ENCODE measurements around the gene ZDHHC5.

DNA sequence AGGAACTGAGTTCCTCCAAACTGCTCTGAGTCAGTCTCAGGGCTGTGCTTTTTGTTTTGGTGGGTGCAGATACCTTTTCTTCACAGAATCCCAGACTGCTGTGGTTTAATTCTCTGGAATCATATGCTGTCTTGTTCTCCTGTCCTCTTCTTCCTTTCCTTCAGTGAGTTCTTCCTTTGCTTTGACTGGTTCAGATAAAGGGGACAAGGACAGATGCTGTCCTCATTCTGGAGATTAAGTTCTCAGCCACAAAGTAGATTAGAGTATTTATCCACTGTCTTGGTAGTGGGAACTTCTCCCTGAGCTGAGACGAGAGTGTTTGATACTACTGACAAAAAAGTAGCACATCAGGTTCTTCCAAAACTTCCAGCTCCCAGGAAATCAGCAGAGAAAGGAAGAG lies 13.3 kb downstream of the ZDHHC5 start:
- TF ChIP-seq EZH2 (IDR thresholded peaks at IDR 0.05; ENCODE audit: low read length), result no peak
- TF ChIP-seq, protein P1, sequence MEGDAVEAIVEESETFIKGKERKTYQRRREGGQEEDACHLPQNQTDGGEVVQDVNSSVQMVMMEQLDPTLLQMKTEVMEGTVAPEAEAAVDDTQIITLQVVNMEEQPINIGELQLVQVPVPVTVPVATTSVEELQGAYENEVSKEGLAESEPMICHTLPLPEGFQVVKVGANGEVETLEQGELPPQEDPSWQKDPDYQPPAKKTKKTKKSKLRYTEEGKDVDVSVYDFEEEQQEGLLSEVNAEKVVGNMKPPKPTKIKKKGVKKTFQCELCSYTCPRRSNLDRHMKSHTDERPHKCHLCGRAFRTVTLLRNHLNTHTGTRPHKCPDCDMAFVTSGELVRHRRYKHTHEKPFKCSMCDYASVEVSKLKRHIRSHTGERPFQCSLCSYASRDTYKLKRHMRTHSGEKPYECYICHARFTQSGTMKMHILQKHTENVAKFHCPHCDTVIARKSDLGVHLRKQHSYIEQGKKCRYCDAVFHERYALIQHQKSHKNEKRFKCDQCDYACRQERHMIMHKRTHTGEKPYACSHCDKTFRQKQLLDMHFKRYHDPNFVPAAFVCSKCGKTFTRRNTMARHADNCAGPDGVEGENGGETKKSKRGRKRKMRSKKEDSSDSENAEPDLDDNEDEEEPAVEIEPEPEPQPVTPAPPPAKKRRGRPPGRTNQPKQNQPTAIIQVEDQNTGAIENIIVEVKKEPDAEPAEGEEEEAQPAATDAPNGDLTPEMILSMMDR (optimal IDR thresholded peaks at IDR 0.05 in 1 of 3, IDR thresholded peaks at IDR 0.05 in 1 of 3, conservative IDR thresholded peaks at IDR 0.05 in 1 of 3; ENCODE audit: extremely low read depth in 1 of 3, insufficient read depth in 2 of 3, low read length in 3 of 3), result no peak

Data from keratinocyte (primary cell).